HepG2 (cell line): ENCODE measurements around the gene HTRA2. TPM values are rescaled to one million over a fixed set of nuclear protein-coding genes. Genes with fewer than 3 reads are reported as not detected.

Experiments used
- CBX2 ChIP-seq, 2 experiments: fragments of 200-600 bp in 1 of 2; sonication (generic); formaldehyde crosslinking in 1 of 2; IDR thresholded peaks; 2 replicates each; pipeline versions ENCODE4 v1.7.0 to v1.8.1; 2018 to 2022; ENCODE audit warnings: low read depth in 2 of 2, low read length in 1 of 2, mild to moderate bottlenecking in 1 of 2, missing genetic modification reagents in 1 of 2
- HDAC2 ChIP-seq: sonication (generic); formaldehyde crosslinking; IDR thresholded peaks from 2 replicates; pipeline ENCODE4 v1.4.0; 2020; ENCODE audit warnings: missing genetic modification reagents
- ZNF678 ChIP-seq: sonication (generic); formaldehyde crosslinking; IDR thresholded peaks from 2 replicates; pipeline ENCODE4 v1.4.0; 2020; ENCODE audit warnings: mild to moderate bottlenecking, missing genetic modification reagents
- polyA plus RNA-seq, 8 experiments: library from polyadenylated mRNA; depleted of rRNA in 3 of 8; stranded (reverse) in 7 of 8; unstranded in 1 of 8; fragments of >200 nt; fragmentation: Illumina TruSeq in 4 of 8; extraction: Trizol in 4 of 8; gene quantifications; 2 replicates each; pipeline versions ENCODE4 v1.2.1 to v1.2.3, GENCODE V29; 2011 to 2016; ENCODE audit warnings: low read depth in 4 of 8, missing spikeins in 1 of 8, mixed read lengths in 1 of 8; ENCODE audit not compliant: insufficient read depth in 1 of 8
- total RNA-seq, 5 experiments: library from RNA; depleted of rRNA; stranded (reverse); fragments of >200 nt; fragmentation: Illumina TruSeq; extraction: Trizol; gene quantifications; 2 replicates each; pipeline ENCODE4 v1.2.3, GENCODE V29; 2016; ENCODE audit warnings: low read depth in 1 of 5
- TF ChIP-seq, protein P1 (sequence below): sonication (generic); formaldehyde crosslinking; IDR thresholded peaks from 2 replicates; pipeline ENCODE4 v1.8.0; 2022; ENCODE audit warnings: low read depth, missing genetic modification reagents
- TF ChIP-seq, protein P2 (sequence below): sonication (generic); formaldehyde crosslinking; IDR thresholded peaks from 2 replicates; pipeline ENCODE4 v1.4.0; 2020; ENCODE audit warnings: missing genetic modification reagents
- TF ChIP-seq, protein P3 (sequence below): sonication (generic); formaldehyde crosslinking; IDR thresholded peaks from 2 replicates; pipeline ENCODE4 v1.8.0; 2023; ENCODE audit warnings: mild to moderate bottlenecking, missing genetic modification reagents
- TF ChIP-seq, protein P4 (sequence below): IDR thresholded peaks from 2 replicates; pipeline ENCODE4 v1.6.1; 2016; ENCODE audit warnings: control low read depth

The HTRA2 gene
- total and polyA plus RNA-seq, 2 of the 13 experiments (the other 11 are each of a cell fraction or from before 2014, with no cell fraction given) = 47.7 to 50.3 TPM

DNA sequence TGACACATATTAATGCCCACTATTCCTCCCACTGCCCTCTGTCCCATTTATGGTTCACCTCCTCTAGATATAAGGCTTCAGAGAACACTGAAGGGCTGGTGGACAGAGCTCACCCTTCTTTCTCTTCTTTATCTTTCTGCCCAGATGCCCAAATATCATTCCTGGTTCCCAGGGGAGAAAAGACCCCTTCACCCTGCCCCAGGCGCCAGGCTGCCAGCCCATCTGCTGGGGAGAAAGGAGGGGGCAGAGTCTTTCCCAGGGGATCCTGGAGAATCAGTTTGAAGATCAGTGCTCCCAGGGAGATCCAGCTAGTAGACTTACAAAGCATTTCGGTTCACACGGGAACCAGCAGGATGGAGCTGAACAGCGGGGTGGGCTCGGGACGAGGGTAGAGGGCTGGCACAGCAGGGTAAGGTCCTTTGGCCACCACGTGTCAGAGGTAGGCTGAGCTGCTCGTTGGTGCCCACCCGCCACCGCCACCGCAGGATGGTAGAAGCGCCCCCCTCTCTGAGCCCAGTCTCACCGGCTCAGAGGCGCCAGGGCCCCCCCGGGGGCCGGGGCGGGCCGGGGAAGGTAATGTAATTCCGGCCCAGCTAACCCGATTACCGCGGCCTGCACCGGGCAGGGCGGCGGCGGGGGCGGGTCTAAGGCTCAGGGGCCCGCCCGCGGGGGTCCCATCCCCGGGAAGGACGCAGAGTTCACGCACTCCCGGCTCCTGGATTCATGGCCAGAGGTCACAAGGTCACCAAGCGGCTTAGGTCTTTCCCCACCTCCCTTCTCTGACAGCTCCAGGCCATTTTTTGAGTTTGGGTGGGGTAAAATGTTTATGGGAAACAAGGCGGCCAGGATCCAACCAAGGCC is 16.8 kb upstream of the HTRA2 start (continued):
- TF ChIP-seq, protein P1, sequence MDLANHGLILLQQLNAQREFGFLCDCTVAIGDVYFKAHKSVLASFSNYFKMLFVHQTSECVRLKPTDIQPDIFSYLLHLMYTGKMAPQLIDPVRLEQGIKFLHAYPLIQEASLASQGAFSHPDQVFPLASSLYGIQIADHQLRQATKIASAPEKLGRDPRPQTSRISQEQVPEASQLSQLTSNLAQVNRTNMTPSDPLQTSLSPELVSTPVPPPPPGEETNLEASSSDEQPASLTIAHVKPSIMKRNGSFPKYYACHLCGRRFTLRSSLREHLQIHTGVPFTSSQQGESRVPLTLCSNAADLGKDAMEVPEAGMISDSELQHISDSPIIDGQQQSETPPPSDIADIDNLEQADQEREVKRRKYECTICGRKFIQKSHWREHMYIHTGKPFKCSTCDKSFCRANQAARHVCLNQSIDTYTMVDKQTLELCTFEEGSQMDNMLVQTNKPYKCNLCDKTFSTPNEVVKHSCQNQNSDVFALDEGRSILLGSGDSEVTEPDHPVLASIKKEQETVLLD (CRISPR knock-in tag) = no peak; the same call in 1 of the 2 replicates
- TF ChIP-seq, protein P2, sequence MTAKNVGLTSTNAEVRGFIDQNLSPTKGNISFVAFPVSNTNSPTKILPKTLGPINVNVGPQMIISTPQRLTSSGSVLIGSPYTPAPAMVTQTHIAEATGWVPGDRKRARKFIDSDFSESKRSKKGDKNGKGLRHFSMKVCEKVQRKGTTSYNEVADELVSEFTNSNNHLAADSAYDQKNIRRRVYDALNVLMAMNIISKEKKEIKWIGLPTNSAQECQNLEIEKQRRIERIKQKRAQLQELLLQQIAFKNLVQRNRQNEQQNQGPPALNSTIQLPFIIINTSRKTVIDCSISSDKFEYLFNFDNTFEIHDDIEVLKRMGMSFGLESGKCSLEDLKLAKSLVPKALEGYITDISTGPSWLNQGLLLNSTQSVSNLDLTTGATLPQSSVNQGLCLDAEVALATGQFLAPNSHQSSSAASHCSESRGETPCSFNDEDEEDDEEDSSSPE = no peak
- no peak for TF ChIP-seq ZNF678 (CRISPR knock-in tag)
- peak; percentile 25; the same call in 1 of the 2 replicates for TF ChIP-seq HDAC2 (CRISPR knock-in tag)
- TF ChIP-seq, protein P3, sequence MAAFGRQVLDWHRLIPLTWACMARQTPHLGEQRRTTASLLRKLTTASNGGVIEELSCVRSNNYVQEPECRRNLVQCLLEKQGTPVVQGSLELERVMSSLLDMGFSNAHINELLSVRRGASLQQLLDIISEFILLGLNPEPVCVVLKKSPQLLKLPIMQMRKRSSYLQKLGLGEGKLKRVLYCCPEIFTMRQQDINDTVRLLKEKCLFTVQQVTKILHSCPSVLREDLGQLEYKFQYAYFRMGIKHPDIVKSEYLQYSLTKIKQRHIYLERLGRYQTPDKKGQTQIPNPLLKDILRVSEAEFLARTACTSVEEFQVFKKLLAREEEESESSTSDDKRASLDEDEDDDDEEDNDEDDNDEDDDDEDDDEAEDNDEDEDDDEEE (CRISPR knock-in tag) = 0 out of 2 replicates have a peak, but pooled peaks have one; percentile 40
- no peak for TF ChIP-seq CBX2 (IDR thresholded peaks at IDR 0.05; ENCODE audit: low read depth, low read length)
- no peak for TF ChIP-seq CBX2 (CRISPR knock-in tag; IDR thresholded peaks at IDR 0.05; ENCODE audit: low read depth)
- TF ChIP-seq, protein P4, sequence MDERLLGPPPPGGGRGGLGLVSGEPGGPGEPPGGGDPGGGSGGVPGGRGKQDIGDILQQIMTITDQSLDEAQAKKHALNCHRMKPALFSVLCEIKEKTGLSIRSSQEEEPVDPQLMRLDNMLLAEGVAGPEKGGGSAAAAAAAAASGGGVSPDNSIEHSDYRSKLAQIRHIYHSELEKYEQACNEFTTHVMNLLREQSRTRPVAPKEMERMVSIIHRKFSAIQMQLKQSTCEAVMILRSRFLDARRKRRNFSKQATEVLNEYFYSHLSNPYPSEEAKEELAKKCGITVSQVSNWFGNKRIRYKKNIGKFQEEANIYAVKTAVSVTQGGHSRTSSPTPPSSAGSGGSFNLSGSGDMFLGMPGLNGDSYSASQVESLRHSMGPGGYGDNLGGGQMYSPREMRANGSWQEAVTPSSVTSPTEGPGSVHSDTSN (CRISPR knock-in tag) = no peak
